K562 (cell line): ENCODE results near the gene RARG. TPM values are rescaled to one million over a fixed set of nuclear protein-coding genes. Genes with fewer than 3 reads are reported as not detected.
A peak's percentile ranks its signal among the peaks of the same experiment; 100 is the strongest.

Experiments used
- ATAC-seq: fragments of 200-7000 bp; cut with Tn5 transposase; 3 replicates; pipeline ENCODE4 v1.9.1; 2020; ENCODE audit warnings: moderate library complexity
- BruUV-seq: library from RNA; stranded (reverse); fragments of 400-500 nt; replicated peaks from 2 replicates; lab custom pipeline; 2021; lab: Mats Ljungman, UMichigan
- CTCF ChIA-PET: fragments of 300-600 bp; formaldehyde crosslinking; extraction: SDS; loops from one replicate; lab custom pipeline; 2021; ENCODE audit warnings: low intra/inter-chr PET ratio; lab: Yijun Ruan, JAX
- POLR2A ChIA-PET: fragments of 300-600, 350-650 bp; sonication (Branson Sonifier 250); formaldehyde crosslinking; extraction: SDS; loops from one replicate; lab custom pipeline; 2021; ENCODE audit warnings: antibody characterized with exemption, inconsistent platforms; lab: Yijun Ruan, JAX
- DNase-seq, 4 experiments: peaks; one replicate each; pipeline versions ENCODE4 v3.0.0 to v3.0.0-alpha.2; 2011 to 2018; ENCODE audit warnings: low spot score in 3 of 4, mixed read lengths in 3 of 4; ENCODE audit errors: extremely low read depth in 1 of 4
- FAIRE-seq: peaks from 2 replicates; lab custom pipeline; 2011; peaks lifted over from hg19 to GRCh38; lab: Jason Lieb, UNC
- H2AFZ ChIP-seq: 2 replicates; pipeline ENCODE4 v1.6.0; 2011; ENCODE audit warnings: low read depth, low read length, control low read depth, inconsistent platforms
- H3K27ac ChIP-seq: fragments of 200-600 bp; 3 replicates; pipeline ENCODE4 v1.8.0; 2011; ENCODE audit warnings: low read depth, mild to moderate bottlenecking, control low read depth, inconsistent platforms, low read length, moderate library complexity, mixed read lengths; ENCODE audit errors: extremely low read depth
- H3K27me3 ChIP-seq, 2 experiments: fragments of 300-600 bp in 1 of 2; 2 replicates in 1 of 2; 3 replicates in 1 of 2; pipeline versions ENCODE4 v1.6.0 to v1.8.0; 2011; ENCODE audit warnings: inconsistent platforms in 2 of 2, low read length in 2 of 2, mild to moderate bottlenecking in 1 of 2, mixed read lengths in 1 of 2, moderate library complexity in 1 of 2; ENCODE audit not compliant: control insufficient read depth in 2 of 2, insufficient read depth in 2 of 2
- H3K36me3 ChIP-seq: fragments of 300-600 bp; 3 replicates; pipeline ENCODE4 v1.8.0; 2011; ENCODE audit warnings: mild to moderate bottlenecking, low read length, inconsistent platforms; ENCODE audit not compliant: control insufficient read depth, insufficient read depth
- H3K4me1 ChIP-seq, 2 experiments: fragments of 200-600 bp in 1 of 2; replicated peaks in 1 of 2; 2 replicates in 1 of 2; 3 replicates in 1 of 2; pipeline versions ENCODE4 v1.5.1 to v1.8.0; 2011; ENCODE audit warnings: inconsistent platforms in 2 of 2, low read length in 2 of 2, mild to moderate bottlenecking in 1 of 2, mixed read lengths in 1 of 2, moderate library complexity in 1 of 2; ENCODE audit not compliant: control insufficient read depth in 2 of 2, insufficient read depth in 2 of 2
- H3K4me2 ChIP-seq: 2 replicates; pipeline ENCODE4 v1.6.1; 2011; ENCODE audit warnings: low read length, control low read depth, inconsistent platforms, mixed read lengths; ENCODE audit not compliant: insufficient read depth
- H3K4me3 ChIP-seq: fragments of 200-600 bp; sonication (generic), shearing (Covaris generic); 2 replicates; pipeline ENCODE4 v1.5.1; 2016; ENCODE audit warnings: control low read depth, inconsistent platforms
- H3K79me2 ChIP-seq: fragments of 200-600 bp; 3 replicates; pipeline ENCODE4 v1.8.0; 2011; ENCODE audit warnings: low read length, inconsistent platforms; ENCODE audit not compliant: control insufficient read depth, insufficient read depth
- H3K9ac ChIP-seq, 2 experiments: 2 replicates each; pipeline versions ENCODE4 v1.6.0 to v1.6.1; 2011; ENCODE audit warnings: low read depth in 2 of 2, low read length in 2 of 2, control low read depth in 1 of 2, inconsistent platforms in 1 of 2, mild to moderate bottlenecking in 1 of 2, mixed read lengths in 1 of 2; ENCODE audit not compliant: insufficient read depth in 1 of 2
- H3K9me1 ChIP-seq: one replicate; pipeline ENCODE4 v1.6.0; 2011; ENCODE audit warnings: inconsistent platforms, mild to moderate bottlenecking, low read length, moderate library complexity; ENCODE audit not compliant: control insufficient read depth, insufficient read depth
- H3K9me3 ChIP-seq: replicated peaks from 2 replicates; pipeline ENCODE4 v1.5.1; 2011; ENCODE audit warnings: low read depth, low read length, inconsistent platforms; ENCODE audit not compliant: control insufficient read depth, insufficient read depth
- H4K20me1 ChIP-seq: replicated peaks from 2 replicates; pipeline ENCODE4 v1.6.1; 2011; ENCODE audit warnings: low read length, inconsistent platforms, mixed read lengths; ENCODE audit not compliant: control insufficient read depth, insufficient read depth
- JUND ChIP-seq, 2 experiments: IDR thresholded peaks; 2 replicates in 1 of 2; 3 replicates in 1 of 2; pipeline ENCODE4 v1.6.1; 2011; ENCODE audit warnings: borderline replicate concordance in 2 of 2, low read depth in 2 of 2, low read length in 2 of 2, improper control_type of control experiment in 1 of 2, missing biosample characterization in 1 of 2, missing genetic modification characterization in 1 of 2, missing genetic modification reagents in 1 of 2
- NCOR1 ChIP-seq: fragments of 450-650 bp; IDR thresholded peaks from 2 replicates; pipeline ENCODE4 v1.6.1; 2016; ENCODE audit warnings: mild to moderate bottlenecking, moderate library complexity
- PRDM10 ChIP-seq: fragments of 450-650 bp; IDR thresholded peaks from 2 replicates; pipeline ENCODE4 v1.6.1; 2018; ENCODE audit not compliant: partially characterized antibody
- SETDB1 ChIP-seq: IDR thresholded peaks from one replicate; pipeline ENCODE4 v1.6.1; 2012; ENCODE audit warnings: low read length, control low read depth, inconsistent platforms
- TCF15 ChIP-seq: fragments of 250-450 bp; sonication (Bioruptor Pico); IDR thresholded peaks from 2 replicates; pipeline ENCODE4 v1.8.0; 2022; ENCODE audit warnings: moderate library complexity, mild to moderate bottlenecking, inconsistent platforms
- ZNF316 ChIP-seq: fragments of 450-650 bp; IDR thresholded peaks from 2 replicates; pipeline ENCODE4 v1.6.1; 2016
- WGBS: fragments of 100-300 bp; shearing (Covaris generic); methylation state at CpG from one replicate; pipeline ENCODE4 v1.1.6; 2016; ENCODE audit warnings: low coverage, mixed read lengths; ENCODE audit not compliant: insufficient coverage; ENCODE audit errors: missing lambda C conversion rate; 5-methylcytosine and 5-hydroxymethylcytosine counted together
- in situ Hi-C: fragments of 300-500 bp; cut with MboI; formaldehyde crosslinking; loops from 4 replicates; pipeline ENCODE4 v1.15.0; 2018; ENCODE audit warnings: inconsistent platforms, mixed read lengths
- intact Hi-C: fragments of 100-400 bp; cut with micrococcal nuclease; formaldehyde crosslinking; loops from 2 replicates; pipeline ENCODE4 v1.14.2; 2022
- polyA plus RNA-seq, 8 experiments: library from polyadenylated mRNA; depleted of rRNA in 4 of 8; stranded (reverse) in 5 of 8; unstranded in 3 of 8; fragments of >200 nt; fragmentation: Nextera tagmentation in 2 of 8; fragmentation: Illumina TruSeq in 1 of 8; extraction: Ambion mirVana in 2 of 8; extraction: Trizol in 1 of 8; gene quantifications; 2 replicates each; pipeline versions ENCODE4 v1.2.1 to v1.2.3, GENCODE V29; 2011 to 2014; ENCODE audit warnings: inconsistent platforms in 1 of 8, missing spikeins in 1 of 8
- total RNA-seq, 7 experiments: library from RNA; depleted of rRNA in 6 of 7; stranded (reverse); fragments of >200 nt in 6 of 7; fragmentation: Illumina TruSeq in 2 of 7; extraction: Trizol in 2 of 7; gene quantifications; 2 replicates each; pipeline versions ENCODE4 v1.2.1 to v1.2.3, GENCODE V29; 2011 to 2021; ENCODE audit warnings: low replicate concordance in 1 of 7

RARG gene
- total and polyA plus RNA-seq, 9 of the 15 experiments (the other 6 are each of a cell fraction or from before 2014, with no cell fraction given): 0.18 to 7.6 (median 3.8) TPM

GRCh38 chr12:53187145-53187899, 44.7 kb downstream of the RARG start:
- Histone ChIP-seq H3K36me3 (peaks cover 70% of the 10 kb centered on the region), H4K20me1 (peaks cover 4% of the 10 kb centered on the region; the same call in 1 of the 2 replicates), H2AFZ (no peak overlapping the region), H3K9me1 (no peaks in the 10 kb centered on the region), H3K27ac (no peak overlapping the region), H3K9me3 (no peaks in the 10 kb centered on the region; the same call in 1 of the 2 replicates), H3K4me3 (no peak overlapping the region), H3K27me3 (no peaks in the 10 kb centered on the region), H3K9ac (no peak overlapping the region), H3K4me1 (peaks cover 9 to 15% of the 10 kb centered on the region in 2 experiments; a peak in 4 of 5 replicates), H3K79me2 (peaks cover 15% of the 10 kb centered on the region), H3K4me2 (no peak overlapping the region)
- ChIA-PET POLR2A (interaction anchor here (0.8 to 2.1 kb wide), 12 partner anchors 8 to 134 kb away, joined by 3 to 11 read pairs (median 4); partner anchors contain the start of genes AAAS, ESPL1 and ITGB7), CTCF (no interaction called here)
- ATAC-seq (no peak), DNase-seq (peak in 1 of 4 experiments; percentile 3), FAIRE-seq (no peak)
- 84% methylated on average over 15 of the region's 15 CpGs for WGBS
- TF ChIP-seq ZNF316: peak; percentile 58
- no peak for TF ChIP-seq JUND (IDR thresholded peaks at IDR 0.05; ENCODE audit: borderline replicate concordance, low read depth, low read length)
- TF ChIP-seq JUND (tag; IDR thresholded peaks at IDR 0.05; ENCODE audit: borderline replicate concordance, low read depth, low read length): no peak
- no TSS peak for BruUV-seq
- in situ Hi-C loops (loop anchor here (10.0 kb wide), 1 partner anchor 763 kb away; no protein-coding TSS in a partner anchor), intact Hi-C loops (no loop called here)

GRCh38 chr12:53186745-53187144, 45.3 kb downstream of the RARG start:
- DNase-seq (peak in 1 of 4 experiments; percentile 4), FAIRE-seq (no peak), ATAC-seq (no peak)
- Histone ChIP-seq H3K79me2 (peaks cover 21% of the 10 kb centered on the region), H4K20me1 (peaks cover 4% of the 10 kb centered on the region; the same call in 1 of the 2 replicates), H3K4me2 (no peak overlapping the region), H3K9me3 (peaks cover 4% of the 10 kb centered on the region), H2AFZ (no peak overlapping the region), H3K27ac (no peak overlapping the region), H3K9ac (no peak overlapping the region), H3K36me3 (peaks cover 76% of the 10 kb centered on the region), H3K4me1 (peaks cover 13 to 15% of the 10 kb centered on the region in 2 experiments; a peak in 4 of 5 replicates), H3K4me3 (no peak overlapping the region), H3K9me1 (no peaks in the 10 kb centered on the region), H3K27me3 (no peaks in the 10 kb centered on the region)
- ChIA-PET CTCF (no interaction called here), POLR2A (interaction anchor here (0.8 to 2.1 kb wide), 10 partner anchors 9 to 134 kb away, joined by 3 to 11 read pairs (median 6); partner anchors contain the start of gene ESPL1)
- BruUV-seq: no TSS peak
- intact Hi-C loops (no loop called here), in situ Hi-C loops (loop anchor here (10.0 kb wide), 1 partner anchor 762 kb away; no protein-coding TSS in a partner anchor)
- WGBS: 100% methylated on average over 4 of the region's 4 CpGs
- TF ChIP-seq NCOR1 (no peak), TCF15 (no peak), PRDM10 (no peak), SETDB1 (no peak)
